ENCODE data around the gene BHLHA15.

GRCh38 chr7:98250789-98251188, 39.5 kb downstream of the BHLHA15 start:
- TF ChIP-seq TCF7L2 (IDR thresholded peaks at IDR 0.05; ENCODE audit: low read depth, low read length) (no peak), ZNF224 (CRISPR knock-in tag; IDR thresholded peaks at IDR 0.05) (no peak), NFE2L1 (CRISPR knock-in tag; IDR thresholded peaks at IDR 0.05; ENCODE audit: borderline replicate concordance) (no peak), MAZ (IDR thresholded peaks at IDR 0.05; ENCODE audit: borderline replicate concordance, low read depth, low read length) (no peak), MAZ (CRISPR knock-in tag; IDR thresholded peaks at IDR 0.05; ENCODE audit: low read depth) (no peak), KLF16 (CRISPR knock-in tag; IDR thresholded peaks at IDR 0.05) (no peak), TP53 (CRISPR knock-in tag; conservative IDR thresholded peaks at IDR 0.05) (no peak), POLR2AphosphoS5 (IDR thresholded peaks at IDR 0.05; ENCODE audit: low read depth, low read length) (peak; percentile 42; the same call in 1 of the 2 replicates), ZBTB7A (CRISPR knock-in tag; IDR thresholded peaks at IDR 0.05) (no peak), ZBTB33 (CRISPR knock-in tag; IDR thresholded peaks at IDR 0.05) (no peak), RNF2 (conservative IDR thresholded peaks at IDR 0.05; ENCODE audit: low read depth) (no peak)

Data from HepG2 (cell line).